ENCODE data around the gene CFAP99. TPM values are rescaled to one million over a fixed set of nuclear protein-coding genes. Genes with fewer than 3 reads are reported as not detected.

The CFAP99 gene
- total and polyA plus RNA-seq, 9 of the 15 experiments (the other 6 are each of a cell fraction or from before 2014, with no cell fraction given) = 0.07 to 0.18 (median 0.09) TPM; not detected in 6

DNA sequence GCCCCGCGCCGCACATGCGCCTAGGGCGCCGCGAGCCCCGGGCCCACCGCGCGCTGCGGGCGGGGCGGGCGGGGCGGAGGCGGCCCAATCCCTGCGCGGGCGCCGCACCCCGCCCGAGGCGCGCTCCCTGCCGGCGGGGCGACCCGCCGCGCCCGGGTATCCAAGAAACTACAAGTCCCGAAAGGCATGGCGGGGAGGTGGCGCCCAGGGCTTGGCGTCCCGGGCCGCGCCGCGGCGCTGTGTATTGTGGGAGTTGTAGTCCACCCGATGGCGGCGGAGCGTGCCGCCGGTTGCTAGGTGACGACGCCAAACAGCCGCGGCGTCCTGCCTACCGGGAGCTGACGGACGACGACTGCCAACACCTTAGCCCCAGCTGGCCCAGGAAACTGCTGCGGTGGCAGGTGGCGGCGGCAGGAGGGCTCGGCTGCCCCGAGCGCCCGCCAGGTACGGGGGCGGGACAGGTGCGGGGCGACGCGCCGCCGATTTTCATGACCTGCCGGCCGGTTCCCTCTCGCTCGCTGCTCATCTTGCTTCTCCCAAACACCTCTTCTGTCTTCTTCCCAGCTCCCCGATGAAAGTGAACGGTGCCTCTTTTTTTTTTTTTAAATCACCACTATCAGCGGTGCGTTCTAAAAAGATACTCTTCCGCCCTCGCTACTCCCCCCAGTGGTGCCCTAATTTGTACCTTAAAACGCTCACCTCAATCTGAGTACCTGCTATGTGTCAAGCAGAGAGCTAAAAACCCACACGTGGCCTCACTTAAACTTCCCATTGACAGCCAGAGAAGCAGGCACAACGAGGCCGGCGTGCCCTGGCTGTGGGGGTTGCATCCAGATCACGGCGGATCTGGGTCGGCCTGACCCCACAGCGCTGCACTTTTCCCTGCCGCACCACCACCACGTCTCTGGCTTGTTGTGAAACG is at the start of gene CFAP99 (continued):
- TF ChIP-seq, protein P1, sequence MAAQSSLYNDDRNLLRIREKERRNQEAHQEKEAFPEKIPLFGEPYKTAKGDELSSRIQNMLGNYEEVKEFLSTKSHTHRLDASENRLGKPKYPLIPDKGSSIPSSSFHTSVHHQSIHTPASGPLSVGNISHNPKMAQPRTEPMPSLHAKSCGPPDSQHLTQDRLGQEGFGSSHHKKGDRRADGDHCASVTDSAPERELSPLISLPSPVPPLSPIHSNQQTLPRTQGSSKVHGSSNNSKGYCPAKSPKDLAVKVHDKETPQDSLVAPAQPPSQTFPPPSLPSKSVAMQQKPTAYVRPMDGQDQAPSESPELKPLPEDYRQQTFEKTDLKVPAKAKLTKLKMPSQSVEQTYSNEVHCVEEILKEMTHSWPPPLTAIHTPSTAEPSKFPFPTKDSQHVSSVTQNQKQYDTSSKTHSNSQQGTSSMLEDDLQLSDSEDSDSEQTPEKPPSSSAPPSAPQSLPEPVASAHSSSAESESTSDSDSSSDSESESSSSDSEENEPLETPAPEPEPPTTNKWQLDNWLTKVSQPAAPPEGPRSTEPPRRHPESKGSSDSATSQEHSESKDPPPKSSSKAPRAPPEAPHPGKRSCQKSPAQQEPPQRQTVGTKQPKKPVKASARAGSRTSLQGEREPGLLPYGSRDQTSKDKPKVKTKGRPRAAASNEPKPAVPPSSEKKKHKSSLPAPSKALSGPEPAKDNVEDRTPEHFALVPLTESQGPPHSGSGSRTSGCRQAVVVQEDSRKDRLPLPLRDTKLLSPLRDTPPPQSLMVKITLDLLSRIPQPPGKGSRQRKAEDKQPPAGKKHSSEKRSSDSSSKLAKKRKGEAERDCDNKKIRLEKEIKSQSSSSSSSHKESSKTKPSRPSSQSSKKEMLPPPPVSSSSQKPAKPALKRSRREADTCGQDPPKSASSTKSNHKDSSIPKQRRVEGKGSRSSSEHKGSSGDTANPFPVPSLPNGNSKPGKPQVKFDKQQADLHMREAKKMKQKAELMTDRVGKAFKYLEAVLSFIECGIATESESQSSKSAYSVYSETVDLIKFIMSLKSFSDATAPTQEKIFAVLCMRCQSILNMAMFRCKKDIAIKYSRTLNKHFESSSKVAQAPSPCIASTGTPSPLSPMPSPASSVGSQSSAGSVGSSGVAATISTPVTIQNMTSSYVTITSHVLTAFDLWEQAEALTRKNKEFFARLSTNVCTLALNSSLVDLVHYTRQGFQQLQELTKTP (IDR thresholded peaks at IDR 0.05; ENCODE audit: low read depth in 1 of 2, partially characterized antibody in 2 of 2) = peak in 1 of 2 experiments; percentile 96
- TF ChIP-seq FOXM1 (IDR thresholded peaks at IDR 0.05; ENCODE audit: low read depth) (no peak), FOXM1 (CRISPR knock-in tag; IDR thresholded peaks at IDR 0.05; ENCODE audit: low read depth) (0 out of 2 replicates have a peak, but pooled peaks have one; percentile 45), HCFC1 (IDR thresholded peaks at IDR 0.05; ENCODE audit: low read depth, low read length) (peak; percentile 99), ARID2 (IDR thresholded peaks at IDR 0.05) (no peak), HDAC2 (IDR thresholded peaks at IDR 0.05) (peak; percentile 24; the same call in 1 of the 2 replicates)
- TF ChIP-seq, protein P2, sequence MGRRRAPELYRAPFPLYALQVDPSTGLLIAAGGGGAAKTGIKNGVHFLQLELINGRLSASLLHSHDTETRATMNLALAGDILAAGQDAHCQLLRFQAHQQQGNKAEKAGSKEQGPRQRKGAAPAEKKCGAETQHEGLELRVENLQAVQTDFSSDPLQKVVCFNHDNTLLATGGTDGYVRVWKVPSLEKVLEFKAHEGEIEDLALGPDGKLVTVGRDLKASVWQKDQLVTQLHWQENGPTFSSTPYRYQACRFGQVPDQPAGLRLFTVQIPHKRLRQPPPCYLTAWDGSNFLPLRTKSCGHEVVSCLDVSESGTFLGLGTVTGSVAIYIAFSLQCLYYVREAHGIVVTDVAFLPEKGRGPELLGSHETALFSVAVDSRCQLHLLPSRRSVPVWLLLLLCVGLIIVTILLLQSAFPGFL (CRISPR knock-in tag; IDR thresholded peaks at IDR 0.05) = 0 out of 2 replicates have a peak, but pooled peaks have one; percentile 75
- TF ChIP-seq, protein P3, sequence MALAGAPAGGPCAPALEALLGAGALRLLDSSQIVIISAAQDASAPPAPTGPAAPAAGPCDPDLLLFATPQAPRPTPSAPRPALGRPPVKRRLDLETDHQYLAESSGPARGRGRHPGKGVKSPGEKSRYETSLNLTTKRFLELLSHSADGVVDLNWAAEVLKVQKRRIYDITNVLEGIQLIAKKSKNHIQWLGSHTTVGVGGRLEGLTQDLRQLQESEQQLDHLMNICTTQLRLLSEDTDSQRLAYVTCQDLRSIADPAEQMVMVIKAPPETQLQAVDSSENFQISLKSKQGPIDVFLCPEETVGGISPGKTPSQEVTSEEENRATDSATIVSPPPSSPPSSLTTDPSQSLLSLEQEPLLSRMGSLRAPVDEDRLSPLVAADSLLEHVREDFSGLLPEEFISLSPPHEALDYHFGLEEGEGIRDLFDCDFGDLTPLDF (CRISPR knock-in tag; IDR thresholded peaks at IDR 0.05) = 0 out of 2 replicates have a peak, but pooled peaks have one; percentile 38
- TF ChIP-seq, protein P4, sequence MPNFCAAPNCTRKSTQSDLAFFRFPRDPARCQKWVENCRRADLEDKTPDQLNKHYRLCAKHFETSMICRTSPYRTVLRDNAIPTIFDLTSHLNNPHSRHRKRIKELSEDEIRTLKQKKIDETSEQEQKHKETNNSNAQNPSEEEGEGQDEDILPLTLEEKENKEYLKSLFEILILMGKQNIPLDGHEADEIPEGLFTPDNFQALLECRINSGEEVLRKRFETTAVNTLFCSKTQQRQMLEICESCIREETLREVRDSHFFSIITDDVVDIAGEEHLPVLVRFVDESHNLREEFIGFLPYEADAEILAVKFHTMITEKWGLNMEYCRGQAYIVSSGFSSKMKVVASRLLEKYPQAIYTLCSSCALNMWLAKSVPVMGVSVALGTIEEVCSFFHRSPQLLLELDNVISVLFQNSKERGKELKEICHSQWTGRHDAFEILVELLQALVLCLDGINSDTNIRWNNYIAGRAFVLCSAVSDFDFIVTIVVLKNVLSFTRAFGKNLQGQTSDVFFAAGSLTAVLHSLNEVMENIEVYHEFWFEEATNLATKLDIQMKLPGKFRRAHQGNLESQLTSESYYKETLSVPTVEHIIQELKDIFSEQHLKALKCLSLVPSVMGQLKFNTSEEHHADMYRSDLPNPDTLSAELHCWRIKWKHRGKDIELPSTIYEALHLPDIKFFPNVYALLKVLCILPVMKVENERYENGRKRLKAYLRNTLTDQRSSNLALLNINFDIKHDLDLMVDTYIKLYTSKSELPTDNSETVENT (CRISPR knock-in tag; IDR thresholded peaks at IDR 0.05) = peak; percentile 54
- TF ChIP-seq, protein P5, sequence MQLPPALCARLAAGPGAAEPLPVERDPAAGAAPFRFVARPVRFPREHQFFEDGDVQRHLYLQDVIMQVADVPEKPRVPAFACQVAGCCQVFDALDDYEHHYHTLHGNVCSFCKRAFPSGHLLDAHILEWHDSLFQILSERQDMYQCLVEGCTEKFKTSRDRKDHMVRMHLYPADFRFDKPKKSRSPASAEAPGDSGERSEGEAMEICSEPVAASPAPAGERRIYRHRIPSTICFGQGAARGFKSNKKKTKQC (CRISPR knock-in tag; IDR thresholded peaks at IDR 0.05) = 0 out of 2 replicates have a peak, but pooled peaks have one; percentile 30
- TF ChIP-seq, protein P6, sequence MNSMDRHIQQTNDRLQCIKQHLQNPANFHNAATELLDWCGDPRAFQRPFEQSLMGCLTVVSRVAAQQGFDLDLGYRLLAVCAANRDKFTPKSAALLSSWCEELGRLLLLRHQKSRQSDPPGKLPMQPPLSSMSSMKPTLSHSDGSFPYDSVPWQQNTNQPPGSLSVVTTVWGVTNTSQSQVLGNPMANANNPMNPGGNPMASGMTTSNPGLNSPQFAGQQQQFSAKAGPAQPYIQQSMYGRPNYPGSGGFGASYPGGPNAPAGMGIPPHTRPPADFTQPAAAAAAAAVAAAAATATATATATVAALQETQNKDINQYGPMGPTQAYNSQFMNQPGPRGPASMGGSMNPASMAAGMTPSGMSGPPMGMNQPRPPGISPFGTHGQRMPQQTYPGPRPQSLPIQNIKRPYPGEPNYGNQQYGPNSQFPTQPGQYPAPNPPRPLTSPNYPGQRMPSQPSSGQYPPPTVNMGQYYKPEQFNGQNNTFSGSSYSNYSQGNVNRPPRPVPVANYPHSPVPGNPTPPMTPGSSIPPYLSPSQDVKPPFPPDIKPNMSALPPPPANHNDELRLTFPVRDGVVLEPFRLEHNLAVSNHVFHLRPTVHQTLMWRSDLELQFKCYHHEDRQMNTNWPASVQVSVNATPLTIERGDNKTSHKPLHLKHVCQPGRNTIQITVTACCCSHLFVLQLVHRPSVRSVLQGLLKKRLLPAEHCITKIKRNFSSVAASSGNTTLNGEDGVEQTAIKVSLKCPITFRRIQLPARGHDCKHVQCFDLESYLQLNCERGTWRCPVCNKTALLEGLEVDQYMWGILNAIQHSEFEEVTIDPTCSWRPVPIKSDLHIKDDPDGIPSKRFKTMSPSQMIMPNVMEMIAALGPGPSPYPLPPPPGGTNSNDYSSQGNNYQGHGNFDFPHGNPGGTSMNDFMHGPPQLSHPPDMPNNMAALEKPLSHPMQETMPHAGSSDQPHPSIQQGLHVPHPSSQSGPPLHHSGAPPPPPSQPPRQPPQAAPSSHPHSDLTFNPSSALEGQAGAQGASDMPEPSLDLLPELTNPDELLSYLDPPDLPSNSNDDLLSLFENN (IDR thresholded peaks at IDR 0.05; ENCODE audit: low read depth in 2 of 2, low read length in 2 of 2) = 0 out of 4 replicates have a peak, but pooled peaks of 1 of the 2 experiments have one; percentile 9

Data from K562 (cell line).